CD4-positive, alpha-beta T cell (primary cell): ENCODE data around the gene TIGD1. TPM values are rescaled to one million over a fixed set of nuclear protein-coding genes. Genes with fewer than 3 reads are reported as not detected.
"Not testable (repeated sequence)": the region's sequence is repeated elsewhere in the genome, so short reads cannot be mapped to it uniquely, and the experiment has no call there.

ENCODE experiments used
- ATAC-seq: fragments of 200-7000 bp; cut with Tn5 transposase; one replicate; pipeline ENCODE4 v1.10.0; 2022; ENCODE audit warnings: mild to moderate bottlenecking; ENCODE audit not compliant: poor library complexity
- CTCF ChIA-PET: fragments of 350-600 bp; sonication (Branson Sonifier 250); formaldehyde crosslinking; loops from one replicate; lab custom pipeline; 2021; ENCODE audit warnings: antibody characterized with exemption, inconsistent platforms; lab: Charles Lee
- POLR2A ChIA-PET: fragments of 350-600 bp; sonication (Branson Sonifier 250); formaldehyde crosslinking; loops from one replicate; lab custom pipeline; 2021; ENCODE audit warnings: antibody characterized with exemption, inconsistent platforms; lab: Charles Lee
- DNase-seq, 14 experiments: peaks; one replicate each; pipeline ENCODE4 v3.0.0-alpha.2; 2013 to 2020; ENCODE audit warnings: mixed read lengths in 2 of 14
- H3K27ac ChIP-seq, 2 donors: one replicate each; pipeline versions ENCODE4 v1.5.1 to v1.7.0; 2013; ENCODE audit warnings: low read length in 2 of 2, low read depth in 1 of 2, mild to moderate bottlenecking in 1 of 2
- H3K27me3 ChIP-seq, 2 experiments: 1 replicate in 1 of 2; 2 replicates in 1 of 2; pipeline versions ENCODE4 v1.6.1 to v1.7.0; 2013; ENCODE audit warnings: low read length in 2 of 2, control low read depth in 1 of 2, mild to moderate bottlenecking in 1 of 2, moderate library complexity in 1 of 2; ENCODE audit not compliant: insufficient read depth in 2 of 2, control insufficient read depth in 1 of 2
- H3K36me3 ChIP-seq: one replicate; pipeline ENCODE4 v1.6.1; 2013; ENCODE audit warnings: low read length, control low read depth; ENCODE audit not compliant: insufficient read depth
- H3K4me1 ChIP-seq: one replicate; pipeline ENCODE4 v1.6.1; 2013; ENCODE audit warnings: low read length, control low read depth; ENCODE audit not compliant: insufficient read depth
- H3K4me3 ChIP-seq: one replicate; pipeline ENCODE4 v1.5.1; 2013; ENCODE audit warnings: mild to moderate bottlenecking, low read length, moderate library complexity
- H3K9me3 ChIP-seq, 2 experiments: 1 replicate in 1 of 2; 2 replicates in 1 of 2; pipeline versions ENCODE4 v1.6.1 to v1.7.0; 2013; ENCODE audit warnings: low read length in 2 of 2, mild to moderate bottlenecking in 2 of 2, control low read depth in 1 of 2, moderate library complexity in 1 of 2; ENCODE audit not compliant: control insufficient read depth in 1 of 2, insufficient read depth in 1 of 2
- H3K27ac Mint-ChIP-seq: one replicate; pipeline ENCODE4 v1.8.0; 2020; ENCODE audit warnings: mixed read lengths
- H3K27me3 Mint-ChIP-seq: one replicate; pipeline ENCODE4 v1.8.0; 2021; ENCODE audit warnings: mixed read lengths
- H3K36me3 Mint-ChIP-seq: one replicate; pipeline ENCODE4 v1.8.0; 2021; ENCODE audit warnings: low read depth, mixed read lengths
- H3K4me1 Mint-ChIP-seq: one replicate; pipeline ENCODE4 v1.8.0; 2021; ENCODE audit warnings: low read depth, mixed read lengths
- H3K4me3 Mint-ChIP-seq: one replicate; pipeline ENCODE4 v1.8.0; 2020; ENCODE audit warnings: mild to moderate bottlenecking, mixed read lengths
- H3K9me3 Mint-ChIP-seq: one replicate; pipeline ENCODE4 v1.8.0; 2020; ENCODE audit warnings: mixed read lengths
- CTCF ChIP-seq: fragments of 200-600 bp; IDR thresholded peaks from one replicate; pipeline ENCODE4 v1.8.0; 2022; ENCODE audit warnings: antibody characterized with exemption, mild to moderate bottlenecking
- intact Hi-C, 2 experiments: fragments of 100-400 bp; cut with DNase I in 1 of 2; cut with micrococcal nuclease in 1 of 2; formaldehyde crosslinking; loops; one replicate each; pipeline versions ENCODE4 v1.15.1 to v1.9.0; 2023 to 2025; cut with DNase I, micrococcal nuclease
- total RNA-seq, 174 experiments: library from RNA in 2 of 174; stranded (reverse) in 2 of 174; gene quantifications; one replicate each; pipeline ENCODE4 v1.2.3 and lab custom pipeline; 2021 to 2026

TIGD1 gene
- total RNA-seq, 2 experiments from 2014 or later, result 22.1 to 22.2 TPM

GRCh38 chr2:232535761-232536530, 14.4 kb downstream of the TIGD1 start:
- intact Hi-C loops, result no loop called here
- H3K27me3 ChIP-seq, result peaks cover 5 to 23% of the 10 kb centered on the region in 2 experiments
- DNase-seq (peak in 1 of 14 experiments; percentile 19), ATAC-seq (no peak)
- no peak overlapping the region for H3K27ac ChIP-seq
- no peak for TF ChIP-seq CTCF
- no peaks in the 10 kb centered on the region for H3K36me3 ChIP-seq
- H3K4me1 ChIP-seq, result no peaks in the 10 kb centered on the region
- peaks cover 0 to 15% of the 10 kb centered on the region in 2 experiments for H3K9me3 ChIP-seq
- Mint-ChIP-seq H3K27ac (no peak overlapping the region), H3K36me3 (no peaks in the 10 kb centered on the region), H3K9me3 (no peaks in the 10 kb centered on the region), H3K4me3 (no peak overlapping the region), H3K27me3 (peaks cover 20% of the 10 kb centered on the region), H3K4me1 (no peaks in the 10 kb centered on the region)
- no peak overlapping the region for H3K4me3 ChIP-seq
- CTCF ChIA-PET, result no interaction called here
- POLR2A ChIA-PET, result no interaction called here

- Mint-ChIP-seq H3K4me1 (no peaks in the 10 kb centered on the region), H3K27me3 (peaks cover 27% of the 10 kb centered on the region), H3K27ac (no peak overlapping the region), H3K9me3 (no peaks in the 10 kb centered on the region), H3K36me3 (no peaks in the 10 kb centered on the region), H3K4me3 (no peak overlapping the region)
- TF ChIP-seq CTCF, result no peak
- ChIA-PET POLR2A (no interaction called here), CTCF (no interaction called here)
- Histone ChIP-seq H3K9me3 (peaks cover 0 to 15% of the 10 kb centered on the region in 2 experiments), H3K4me1 (no peaks in the 10 kb centered on the region), H3K27ac (no peak overlapping the region), H3K4me3 (no peak overlapping the region), H3K27me3 (peaks cover 5 to 23% of the 10 kb centered on the region in 2 experiments), H3K36me3 (no peaks in the 10 kb centered on the region)
- DNase-seq (no peak), ATAC-seq (no peak)
- intact Hi-C loops, result no loop called here
Observed at GRCh38 chr2:232534940-232535651, 15.3 kb downstream of the TIGD1 start.

- Histone ChIP-seq H3K9me3 (peaks cover 0 to 15% of the 10 kb centered on the region in 2 experiments), H3K4me3 (no peak overlapping the region), H3K27ac (no peak overlapping the region), H3K36me3 (no peaks in the 10 kb centered on the region), H3K4me1 (peaks cover 2% of the 10 kb centered on the region), H3K27me3 (peaks cover 6 to 23% of the 10 kb centered on the region in 2 experiments)
- H3K4me3 Mint-ChIP-seq, result no peak overlapping the region
- H3K27ac Mint-ChIP-seq, result no peak overlapping the region
- ATAC-seq (no peak), DNase-seq (no peak)
- ChIA-PET CTCF (no interaction called here), POLR2A (no interaction called here)
- intact Hi-C loops, result no loop called here
- no peaks in the 10 kb centered on the region for H3K9me3 Mint-ChIP-seq
- no peaks in the 10 kb centered on the region for H3K36me3 Mint-ChIP-seq
- H3K27me3 Mint-ChIP-seq, result peaks cover 35% of the 10 kb centered on the region
- peaks cover 2% of the 10 kb centered on the region for H3K4me1 Mint-ChIP-seq
- no peak for TF ChIP-seq CTCF
Observed at GRCh38 chr2:232533944-232534710, 16.2 kb downstream of the TIGD1 start.

GRCh38 chr2:232532821-232533220, 17.5 kb downstream of the TIGD1 start:
- H3K27ac ChIP-seq, DNase-seq, CTCF ChIA-PET, H3K27ac Mint-ChIP-seq, intact Hi-C loops, H3K4me3 Mint-ChIP-seq, H3K36me3 Mint-ChIP-seq, H3K9me3 Mint-ChIP-seq, ATAC-seq, H3K4me3 ChIP-seq, H3K36me3 ChIP-seq, POLR2A ChIA-PET: not testable (repeated sequence)
- H3K9me3 ChIP-seq, result peaks cover 0 to 15% of the 10 kb centered on the region in 2 experiments
- H3K4me1 ChIP-seq, result peaks cover 13% of the 10 kb centered on the region
- H3K27me3 ChIP-seq, result peaks cover 19 to 23% of the 10 kb centered on the region in 2 experiments
- Mint-ChIP-seq H3K27me3 (peaks cover 48% of the 10 kb centered on the region), H3K4me1 (peaks cover 12% of the 10 kb centered on the region)
